Right renal pelvis (tissue), 4 donors: ENCODE results near the gene CDH1. TPM values are rescaled to one million over a fixed set of nuclear protein-coding genes. Genes with fewer than 3 reads are reported as not detected.
A peak's percentile ranks its signal among the peaks of the same experiment; 100 is the strongest.

Experiments
- DNase-seq, 4 donors: peaks; one replicate each; pipeline ENCODE4 v3.0.0-alpha.2; 2013; ENCODE audit warnings: low read depth in 4 of 4, low spot score in 3 of 4, missing footprints in 1 of 4
- polyA plus RNA-seq, 4 donors: library from polyadenylated mRNA; unstranded; fragments of 120-200 nt; gene quantifications; one replicate each; pipeline ENCODE4 v1.2.1, GENCODE V29; 2013; ENCODE audit not compliant: insufficient read length in 4 of 4

Gene CDH1
- polyA plus RNA-seq, 4 donors = 96.8 to 118 (median 102) TPM

GRCh38 chr16:68843482-68844210 lies 106.6 kb downstream of the CDH1 start, which contains the start of gene TANGO6:
Gene TANGO6 (plus strand): TSS chr16:68843531. CDS start chr16:68843618, 87 bp downstream.
- DNase-seq = peak; percentile 49 to 75 (median 58)

- no peak for DNase-seq
Observed at GRCh38 chr16:68844211-68844564, 107.1 kb downstream of the CDH1 start.

- DNase-seq = no peak
Observed at GRCh38 chr16:68848786-68849185, 111.7 kb downstream of the CDH1 start.

GRCh38 chr16:68850481-68850880 lies 113.4 kb downstream of the CDH1 start:
- DNase-seq = no peak

GRCh38 chr16:68851601-68852000 lies 114.5 kb downstream of the CDH1 start:
- no peak for DNase-seq

GRCh38 chr16:68857479-68857878 lies 120.4 kb downstream of the CDH1 start:
- DNase-seq = no peak

- DNase-seq = no peak
Observed at GRCh38 chr16:68859828-68860227, 122.7 kb downstream of the CDH1 start.

- no peak for DNase-seq
Observed at GRCh38 chr16:68860978-68861892, 124.1 kb downstream of the CDH1 start.

GRCh38 chr16:68866933-68867332 lies 129.8 kb downstream of the CDH1 start:
- no peak for DNase-seq

GRCh38 chr16:68869492-68870088 lies 132.5 kb downstream of the CDH1 start:
- DNase-seq = no peak

GRCh38 chr16:68873635-68874471 lies 136.8 kb downstream of the CDH1 start:
- DNase-seq = no peak

- no peak for DNase-seq
Observed at GRCh38 chr16:68875871-68876270, 138.8 kb downstream of the CDH1 start.

- DNase-seq = no peak
Observed at GRCh38 chr16:68883685-68884084, 146.6 kb downstream of the CDH1 start.

GRCh38 chr16:68884401-68884800 lies 147.3 kb downstream of the CDH1 start:
- DNase-seq = no peak

Other genes starting within 250 kb of the CDH1 start
- 10 to 100 TPM; 37.5 to 40.1 (median 39.0) TPM for gene ZFP90, start 198.0 kb upstream of the CDH1 start, polyA plus RNA-seq
- gene CDH3, start 92.0 kb upstream of the CDH1 start, polyA plus RNA-seq = 10 to 100 TPM; 59.1 to 72.7 (median 60.2) TPM
- gene TANGO6, start 106.2 kb downstream of the CDH1 start, polyA plus RNA-seq = 1 to 10 TPM; 6.1 to 8.0 (median 7.9) TPM